BJ (cell line): ENCODE data around the gene FSCN2. TPM values are rescaled to one million over a fixed set of nuclear protein-coding genes. Genes with fewer than 3 reads are reported as not detected.
A peak's percentile ranks its signal among the peaks of the same experiment; 100 is the strongest.

ENCODE experiments used
- CTCF ChIA-PET: fragments of 350-600 bp; formaldehyde crosslinking; extraction: SDS; loops from one replicate; lab custom pipeline; 2021; ENCODE audit warnings: antibody characterized with exemption, inconsistent platforms; lab: Yijun Ruan, JAX
- POLR2A ChIA-PET: fragments of 300-600 bp; sonication (Branson Sonifier 250); formaldehyde crosslinking; extraction: SDS; loops from one replicate; lab custom pipeline; 2021; ENCODE audit warnings: antibody characterized with exemption; lab: Charles Lee
- DNase-seq: peaks from one replicate; pipeline ENCODE4 v3.0.0-alpha.2; 2011; ENCODE audit warnings: low read depth
- H3K27me3 ChIP-seq: 2 replicates; pipeline ENCODE4 v1.6.0; 2011; ENCODE audit warnings: low read length; ENCODE audit not compliant: control insufficient read depth, insufficient read depth
- H3K36me3 ChIP-seq: 2 replicates; pipeline ENCODE4 v1.5.1; 2011; ENCODE audit warnings: low read length; ENCODE audit not compliant: control insufficient read depth, insufficient read depth
- H3K4me3 ChIP-seq: 2 replicates; pipeline ENCODE4 v1.5.1; 2011; ENCODE audit warnings: low read depth, mild to moderate bottlenecking, control low read depth, low read length
- polyA plus RNA-seq: library from polyadenylated mRNA; depleted of rRNA; stranded (reverse); fragments of >200 nt; gene quantifications from 2 replicates; pipeline ENCODE4 v1.2.3, GENCODE V29; 2011
- TF ChIP-seq, protein P1 (sequence below): IDR thresholded peaks from 2 replicates; pipeline ENCODE4 v1.5.1; 2011; ENCODE audit warnings: low read depth, mild to moderate bottlenecking, control low read depth, inconsistent platforms, low read length, moderate library complexity; ENCODE audit not compliant: insufficient read depth

Gene FSCN2
- polyA plus RNA-seq, 1 experiment: 1.3 TPM

DNA sequence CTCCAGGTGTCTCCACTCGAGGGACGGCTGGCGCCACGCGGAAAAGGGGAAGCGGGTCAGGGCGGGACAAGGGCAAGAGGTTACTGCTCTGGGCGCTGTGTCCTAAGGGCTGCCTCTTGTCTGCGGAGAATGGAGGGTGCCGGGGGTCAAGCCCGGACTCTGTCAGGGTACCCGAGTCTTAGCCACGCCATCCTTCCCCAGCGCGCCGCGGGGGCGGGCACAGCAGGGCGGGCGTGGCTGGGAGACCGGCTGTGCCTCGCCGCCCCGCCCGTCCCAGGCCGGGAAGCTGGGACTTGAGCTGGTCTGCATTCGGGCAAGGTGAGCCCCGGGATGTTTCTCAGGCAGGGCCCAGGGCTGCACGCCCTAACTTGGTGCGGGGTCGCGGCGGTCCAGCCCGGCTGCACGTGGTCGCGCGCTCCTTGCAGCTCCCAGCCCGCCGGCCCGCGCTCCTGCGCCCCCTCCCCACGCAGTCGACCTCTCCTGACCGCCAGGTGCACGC, 9.3 kb upstream of the FSCN2 start:
- no peak for DNase-seq
- Histone ChIP-seq H3K27me3 (no peaks in the 10 kb centered on the region), H3K36me3 (peaks cover 3% of the 10 kb centered on the region), H3K4me3 (peak overlapping the region; percentile 42)
- POLR2A ChIA-PET: interaction anchor here (0.6 kb wide), 2 partner anchors 9 to 13 kb away, joined by 5 to 21 read pairs; no protein-coding TSS in a partner anchor
- TF ChIP-seq, protein P1, sequence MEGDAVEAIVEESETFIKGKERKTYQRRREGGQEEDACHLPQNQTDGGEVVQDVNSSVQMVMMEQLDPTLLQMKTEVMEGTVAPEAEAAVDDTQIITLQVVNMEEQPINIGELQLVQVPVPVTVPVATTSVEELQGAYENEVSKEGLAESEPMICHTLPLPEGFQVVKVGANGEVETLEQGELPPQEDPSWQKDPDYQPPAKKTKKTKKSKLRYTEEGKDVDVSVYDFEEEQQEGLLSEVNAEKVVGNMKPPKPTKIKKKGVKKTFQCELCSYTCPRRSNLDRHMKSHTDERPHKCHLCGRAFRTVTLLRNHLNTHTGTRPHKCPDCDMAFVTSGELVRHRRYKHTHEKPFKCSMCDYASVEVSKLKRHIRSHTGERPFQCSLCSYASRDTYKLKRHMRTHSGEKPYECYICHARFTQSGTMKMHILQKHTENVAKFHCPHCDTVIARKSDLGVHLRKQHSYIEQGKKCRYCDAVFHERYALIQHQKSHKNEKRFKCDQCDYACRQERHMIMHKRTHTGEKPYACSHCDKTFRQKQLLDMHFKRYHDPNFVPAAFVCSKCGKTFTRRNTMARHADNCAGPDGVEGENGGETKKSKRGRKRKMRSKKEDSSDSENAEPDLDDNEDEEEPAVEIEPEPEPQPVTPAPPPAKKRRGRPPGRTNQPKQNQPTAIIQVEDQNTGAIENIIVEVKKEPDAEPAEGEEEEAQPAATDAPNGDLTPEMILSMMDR: no peak
- CTCF ChIA-PET: interaction anchor here (0.6 to 3.0 kb wide), 9 partner anchors 8 to 274 kb away, joined by 3 to 30 read pairs (median 3); no protein-coding TSS in a partner anchor

DNA sequence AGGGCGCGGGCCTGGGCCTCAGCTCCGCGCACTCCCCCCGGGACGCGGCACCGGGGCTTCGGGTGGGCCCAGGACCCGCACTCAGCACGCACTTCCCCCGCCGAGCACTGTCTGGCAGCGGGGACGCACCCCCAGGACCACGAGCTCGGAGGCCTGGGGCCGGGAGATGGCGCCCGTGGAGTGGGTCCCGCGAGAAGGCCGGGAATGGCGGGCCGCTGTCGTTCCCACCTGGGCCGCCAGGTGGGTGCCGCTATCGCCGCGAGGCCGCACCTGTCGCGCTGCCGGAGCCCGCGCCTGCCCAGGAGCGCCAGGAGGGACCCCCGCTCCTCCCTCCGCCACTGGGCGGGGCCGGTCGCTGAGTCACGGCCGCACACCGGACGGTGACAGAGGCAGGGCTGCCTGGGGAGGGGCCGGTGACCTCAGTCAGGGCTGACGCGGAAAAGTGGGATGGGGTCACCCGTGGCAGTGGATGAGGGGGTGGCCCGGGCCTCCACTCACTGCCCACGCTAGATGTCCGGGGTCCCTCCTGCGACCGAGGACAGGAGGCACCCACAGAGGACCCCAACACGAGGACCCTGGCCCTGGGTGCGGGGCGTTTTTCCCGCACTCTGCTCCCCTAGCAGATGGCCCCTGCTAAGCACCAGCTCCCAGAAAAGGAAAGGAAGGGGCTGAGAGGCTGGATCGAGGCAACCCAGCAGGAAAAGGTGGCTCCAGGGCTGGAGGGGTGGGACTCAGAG, 8.7 kb upstream of the FSCN2 start:
- TF ChIP-seq, protein P1: peak; percentile 30; the same call in 1 of the 2 replicates
- ChIA-PET POLR2A (interaction anchor here (0.6 kb wide), 1 partner anchor 14 kb away, joined by 21 read pairs; no protein-coding TSS in a partner anchor), CTCF (interaction anchor here (0.6 to 3.0 kb wide), 8 partner anchors 8 to 272 kb away, joined by 3 to 30 read pairs (median 3); no protein-coding TSS in a partner anchor)
- no peak for DNase-seq
- Histone ChIP-seq H3K4me3 (peak overlapping the region; percentile 42), H3K36me3 (peaks cover 3% of the 10 kb centered on the region), H3K27me3 (no peaks in the 10 kb centered on the region)

DNA sequence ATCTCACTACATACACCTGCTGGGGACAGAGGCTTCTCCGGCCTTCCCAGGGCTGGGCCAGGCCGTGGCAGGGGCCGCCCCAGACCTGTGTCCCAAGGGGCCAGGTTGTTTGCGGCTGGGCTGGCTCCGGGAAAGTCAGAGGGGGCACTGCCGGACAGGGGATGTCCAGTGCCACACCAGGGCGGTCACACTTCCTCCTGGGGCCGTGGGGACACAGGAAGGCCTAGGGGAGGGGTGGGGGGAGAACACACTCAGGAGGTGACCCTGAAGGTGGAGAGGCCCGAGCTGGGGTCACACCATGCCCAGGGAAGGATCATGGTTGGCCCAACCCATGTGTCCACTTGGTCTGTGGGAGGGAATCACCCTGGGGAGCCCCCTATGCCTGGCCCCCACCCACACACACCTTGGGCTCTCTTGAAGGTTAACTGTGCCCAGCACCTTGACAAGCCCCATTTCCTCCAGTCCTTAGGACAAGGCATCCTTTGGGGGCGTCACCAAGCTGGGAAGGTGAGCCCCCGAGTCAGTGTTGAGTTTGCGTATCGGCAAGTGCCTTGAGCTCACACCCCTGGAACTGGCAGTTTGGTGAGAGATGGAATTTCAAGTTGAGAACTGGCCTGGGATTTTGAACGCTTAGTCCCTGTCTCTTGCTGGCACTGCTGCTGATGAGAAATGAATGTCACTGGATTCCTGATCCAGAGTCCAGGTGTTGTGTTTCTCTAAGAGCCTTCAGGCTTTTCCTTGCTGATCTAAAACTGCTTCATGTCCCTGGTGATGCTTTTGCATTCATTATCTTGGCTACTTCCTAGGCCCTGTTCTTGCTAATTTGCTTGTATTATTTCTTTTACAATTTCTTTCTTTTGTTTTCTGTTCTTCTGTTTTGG, 7.9 kb upstream of the FSCN2 start:
- ChIA-PET CTCF (interaction anchor here (3.0 kb wide), 1 partner anchor 81 kb away, joined by 30 read pairs; no protein-coding TSS in a partner anchor), POLR2A (no interaction called here)
- TF ChIP-seq, protein P1: no peak

DNA sequence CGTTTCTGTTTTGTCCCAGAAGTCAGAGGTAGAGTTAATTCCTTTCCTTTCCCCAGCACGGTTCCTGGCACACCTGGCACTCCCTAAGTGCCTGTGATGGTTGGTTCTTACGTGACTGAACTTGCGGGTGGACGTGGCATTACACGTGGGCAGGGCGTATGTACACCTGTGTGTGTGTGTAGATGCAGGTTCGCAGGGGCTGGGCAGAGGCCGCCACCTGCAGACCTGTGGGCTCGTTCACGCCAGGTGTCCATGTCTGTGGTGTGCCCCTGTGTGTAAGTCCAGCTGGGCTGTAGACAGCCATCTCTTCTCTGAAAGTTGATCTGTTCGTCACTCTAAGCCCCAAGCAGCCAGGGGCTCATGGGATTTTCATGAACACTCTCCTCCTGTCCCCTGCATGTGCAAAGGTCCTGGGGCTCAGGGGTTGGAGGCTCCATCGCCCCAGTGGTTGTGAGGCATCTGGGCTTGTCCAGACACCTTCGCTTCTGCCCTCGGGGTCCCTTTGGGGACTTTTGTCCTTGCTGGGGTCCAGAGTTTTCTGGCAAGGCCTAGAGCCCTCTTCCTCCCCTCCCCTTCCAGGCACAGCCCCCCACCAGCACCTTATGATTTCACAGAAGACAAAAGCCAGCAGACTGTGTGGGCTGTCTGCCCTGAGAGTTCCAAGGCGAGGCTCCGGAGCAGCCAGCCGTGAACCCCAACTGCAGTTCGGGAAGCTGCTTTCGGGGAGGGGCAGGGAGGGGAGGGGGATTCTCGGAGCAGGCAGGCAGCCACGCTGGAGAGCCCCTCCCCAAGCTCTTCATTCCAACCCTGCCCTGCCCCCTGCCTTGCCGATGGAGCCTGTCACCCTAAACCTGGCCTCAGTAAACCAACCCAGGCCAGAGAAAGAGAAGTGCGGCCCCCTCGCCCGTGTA, 5.4 kb upstream of the FSCN2 start:
- H3K36me3 ChIP-seq: no peaks in the 10 kb centered on the region
- H3K27me3 ChIP-seq: no peaks in the 10 kb centered on the region
- no peak for DNase-seq
- CTCF ChIA-PET: interaction anchor here (2.3 kb wide), 1 partner anchor 78 kb away, joined by 6 read pairs; no protein-coding TSS in a partner anchor
- no peak overlapping the region for H3K4me3 ChIP-seq
- TF ChIP-seq, protein P1: peak; percentile 29
- POLR2A ChIA-PET: interaction anchor here (0.6 kb wide), 1 partner anchor 128 kb away, joined by 3 read pairs; the partner anchor contains the start of gene BAHCC1

More for the DNA sequence above, 7.9 kb upstream of the FSCN2 start:
- H3K36me3 ChIP-seq: peaks cover 3% of the 10 kb centered on the region
- H3K27me3 ChIP-seq: no peaks in the 10 kb centered on the region
- H3K4me3 ChIP-seq: no peak overlapping the region
- DNase-seq: no peak
